H1 (cell line): ENCODE measurements around the gene PRSS21. TPM values are rescaled to one million over a fixed set of nuclear protein-coding genes. Genes with fewer than 3 reads are reported as not detected.
A peak's percentile ranks its signal among the peaks of the same experiment; 100 is the strongest.

Experiments used
- CTCF ChIA-PET: fragments of 300-600 bp; sonication (Branson Sonifier 250); formaldehyde crosslinking; loops from one replicate; lab custom pipeline; 2021; ENCODE audit not compliant: partially characterized antibody; lab: Charles Lee
- POLR2A ChIA-PET: fragments of 300-600 bp; sonication (Branson Sonifier 250); formaldehyde crosslinking; loops from one replicate; lab custom pipeline; 2021; ENCODE audit warnings: inconsistent platforms; ENCODE audit not compliant: partially characterized antibody; lab: Charles Lee
- DNase-seq, 2 experiments: peaks; one replicate each; pipeline versions ENCODE4 v3.0.0 to v3.0.0-alpha.2; 2010 to 2022; ENCODE audit warnings: low spot score in 2 of 2, low read depth in 1 of 2, mixed read lengths in 1 of 2
- FAIRE-seq: peaks from 2 replicates; lab custom pipeline; 2011; peaks lifted over from hg19 to GRCh38; lab: Jason Lieb, UNC
- H2AFZ ChIP-seq: 2 replicates; pipeline ENCODE4 v1.8.1; 2012; ENCODE audit warnings: low read length, inconsistent platforms
- H2AK5ac ChIP-seq: 2 replicates; pipeline ENCODE4 v1.6.1; 2013; ENCODE audit warnings: low read depth, low read length
- H2BK120ac ChIP-seq: replicated peaks from 2 replicates; pipeline ENCODE3; 2013; ENCODE audit warnings: low read depth, low read length, inconsistent platforms
- H2BK12ac ChIP-seq: 2 replicates; pipeline ENCODE4 v1.6.1; 2013; ENCODE audit warnings: low read depth, low read length
- H2BK15ac ChIP-seq: 2 replicates; pipeline ENCODE4 v1.6.1; 2013; ENCODE audit warnings: low read length
- H2BK20ac ChIP-seq: 2 replicates; pipeline ENCODE4 v1.6.1; 2013; ENCODE audit warnings: low read length
- H2BK5ac ChIP-seq: 2 replicates; pipeline ENCODE4 v1.6.1; 2013; ENCODE audit warnings: low read depth, low read length
- H3K14ac ChIP-seq: 2 replicates; pipeline ENCODE4 v1.6.1; 2013; ENCODE audit warnings: inconsistent platforms; ENCODE audit not compliant: insufficient read length
- H3K18ac ChIP-seq: 2 replicates; pipeline ENCODE4 v1.6.1; 2013; ENCODE audit warnings: low read length; ENCODE audit errors: extremely low read depth
- H3K23ac ChIP-seq: 2 replicates; pipeline ENCODE4 v1.6.1; 2013; ENCODE audit warnings: inconsistent platforms; ENCODE audit not compliant: insufficient read length
- H3K23me2 ChIP-seq: 2 replicates; pipeline ENCODE4 v1.6.1; 2013; ENCODE audit warnings: low read depth, low read length
- H3K27ac ChIP-seq: 2 replicates; pipeline ENCODE4 v1.6.1; 2011; ENCODE audit warnings: low read depth, low read length, inconsistent platforms
- H3K27me3 ChIP-seq, 4 experiments: replicated peaks in 1 of 4; 1 replicate in 1 of 4; 2 replicates in 3 of 4; pipeline versions ENCODE4 v1.6.1 to v1.8.1; 2011 to 2013; ENCODE audit warnings: low read length in 3 of 4, mild to moderate bottlenecking in 3 of 4, inconsistent platforms in 2 of 4, mixed read lengths in 2 of 4, moderate library complexity in 1 of 4; ENCODE audit not compliant: control insufficient read depth in 3 of 4, insufficient read depth in 3 of 4; ENCODE audit errors: extremely low read depth in 1 of 4
- H3K36me3 ChIP-seq, 4 experiments: 2 replicates each; pipeline versions ENCODE4 v1.6.1 to v1.8.1; 2011 to 2013; ENCODE audit warnings: mild to moderate bottlenecking in 4 of 4, low read length in 3 of 4, moderate library complexity in 2 of 4, control low read depth in 1 of 4, inconsistent platforms in 1 of 4; ENCODE audit not compliant: insufficient read depth in 4 of 4, control insufficient read depth in 2 of 4
- H3K4ac ChIP-seq: replicated peaks from 2 replicates; pipeline ENCODE3; 2013; ENCODE audit warnings: low read length, low read depth, mixed read lengths, inconsistent platforms; ENCODE audit not compliant: insufficient read length
- H3K4me1 ChIP-seq, 4 experiments: replicated peaks in 1 of 4; 1 replicate in 1 of 4; 2 replicates in 3 of 4; pipeline versions ENCODE4 v1.6.1 to v1.8.1; 2011 to 2013; ENCODE audit warnings: low read length in 3 of 4, inconsistent platforms in 2 of 4, mixed read lengths in 1 of 4; ENCODE audit not compliant: insufficient read depth in 4 of 4, control insufficient read depth in 3 of 4
- H3K4me2 ChIP-seq, 2 experiments: 2 replicates each; pipeline versions ENCODE4 v1.6.1 to v1.8.1; 2011 to 2013; ENCODE audit warnings: low read depth in 2 of 2, low read length in 2 of 2, control low read depth in 1 of 2, inconsistent platforms in 1 of 2, mild to moderate bottlenecking in 1 of 2; ENCODE audit not compliant: insufficient read depth in 1 of 2
- H3K4me3 ChIP-seq, 4 experiments: fragments of 200-600, 300-600 bp in 1 of 4; sonication (generic), shearing (Covaris generic), sonication (Bioruptor Twin) in 1 of 4; 2 replicates each; pipeline versions ENCODE4 v1.5.1 to v1.8.1; 2011 to 2016; ENCODE audit warnings: low read length in 4 of 4, low read depth in 3 of 4, control low read depth in 2 of 4, inconsistent platforms in 2 of 4, mild to moderate bottlenecking in 2 of 4, mixed read lengths in 1 of 4, moderate library complexity in 1 of 4; ENCODE audit not compliant: insufficient read depth in 2 of 4; ENCODE audit errors: extremely low read depth in 1 of 4
- H3K56ac ChIP-seq: replicated peaks from 2 replicates; pipeline ENCODE3; 2013; ENCODE audit warnings: low read depth, mild to moderate bottlenecking, mixed read lengths, low read length, inconsistent platforms; ENCODE audit not compliant: insufficient read length
- H3K79me1 ChIP-seq: 2 replicates; pipeline ENCODE4 v1.6.1; 2013; ENCODE audit warnings: low read depth, low read length, control low read depth
- H3K79me2 ChIP-seq, 2 experiments: 2 replicates each; pipeline versions ENCODE4 v1.6.1 to v1.8.1; 2012 to 2013; ENCODE audit warnings: low read length in 2 of 2, mild to moderate bottlenecking in 2 of 2, inconsistent platforms in 1 of 2; ENCODE audit not compliant: insufficient read depth in 2 of 2, control insufficient read depth in 1 of 2
- H3K9ac ChIP-seq, 4 experiments: replicated peaks in 1 of 4; 1 replicate in 1 of 4; 2 replicates in 3 of 4; pipeline versions ENCODE4 v1.6.1 to v1.8.1; 2011 to 2013; ENCODE audit warnings: low read depth in 3 of 4, low read length in 3 of 4, control low read depth in 2 of 4, mild to moderate bottlenecking in 2 of 4, moderate library complexity in 2 of 4, inconsistent platforms in 1 of 4; ENCODE audit errors: extremely low read depth in 1 of 4
- H3K9me3 ChIP-seq, 2 experiments: 2 replicates each; pipeline versions ENCODE4 v1.6.1 to v1.8.1; 2012 to 2013; ENCODE audit warnings: mild to moderate bottlenecking in 2 of 2, moderate library complexity in 2 of 2, control low read depth in 1 of 2, inconsistent platforms in 1 of 2, low read depth in 1 of 2, low read length in 1 of 2, mixed read lengths in 1 of 2; ENCODE audit not compliant: insufficient read depth in 2 of 2
- H4K20me1 ChIP-seq, 2 experiments: replicated peaks in 1 of 2; 2 replicates each; pipeline versions ENCODE3 to v1.8.1; 2011 to 2013; ENCODE audit warnings: inconsistent platforms in 2 of 2, low read length in 2 of 2, mild to moderate bottlenecking in 1 of 2; ENCODE audit not compliant: insufficient read depth in 2 of 2, control insufficient read depth in 1 of 2
- H4K5ac ChIP-seq: 2 replicates; pipeline ENCODE4 v1.6.1; 2013; ENCODE audit warnings: low read length, low read depth, mixed read lengths, inconsistent platforms; ENCODE audit not compliant: insufficient read length
- H4K8ac ChIP-seq: 2 replicates; pipeline ENCODE4 v1.8.0; 2013; ENCODE audit warnings: mild to moderate bottlenecking, moderate library complexity, low read length, inconsistent platforms; ENCODE audit not compliant: insufficient read depth; ENCODE audit errors: extremely low read depth
- H4K91ac ChIP-seq: replicated peaks from 2 replicates; pipeline ENCODE3; 2013; ENCODE audit warnings: low read length, mixed read lengths, inconsistent platforms; ENCODE audit not compliant: insufficient read length
- BRCA1 ChIP-seq: IDR thresholded peaks from 2 replicates; pipeline ENCODE4 v1.6.1; 2012; ENCODE audit warnings: low read depth, low read length, improper control_type of control experiment
- CBX5 ChIP-seq: fragments of 300-800, 300-1000 bp; sonication (generic); IDR thresholded peaks from 2 replicates; pipeline ENCODE4 v1.7.1; 2016; ENCODE audit warnings: antibody characterized with exemption, low read length, low read depth
- CBX8 ChIP-seq: fragments of 300-800, 300-1000 bp; sonication (generic); IDR thresholded peaks from 2 replicates; pipeline ENCODE4 v1.7.1; 2016; ENCODE audit warnings: low read depth, low read length, borderline replicate concordance
- GTF2F1 ChIP-seq: IDR thresholded peaks from 2 replicates; pipeline ENCODE4 v1.6.1; 2012; ENCODE audit warnings: low read depth, low read length, improper control_type of control experiment, borderline replicate concordance
- POU5F1 ChIP-seq: IDR thresholded peaks from 2 replicates; pipeline ENCODE4 v1.6.1; 2011; ENCODE audit warnings: low read depth, mild to moderate bottlenecking, low read length, moderate library complexity
- RBBP5 ChIP-seq: IDR thresholded peaks from 2 replicates; pipeline ENCODE4 v1.7.1; 2012; ENCODE audit warnings: low read depth, mild to moderate bottlenecking, inconsistent platforms, low read length, moderate library complexity, borderline replicate concordance
- RNF2 ChIP-seq: fragments of 200-900, 300-1000 bp; sonication (generic); IDR thresholded peaks from 2 replicates; pipeline ENCODE4 v1.7.1; 2016; ENCODE audit warnings: borderline replicate concordance, low read depth, mild to moderate bottlenecking, antibody characterized with exemption, low read length; ENCODE audit not compliant: poor library complexity, severe bottlenecking; ENCODE audit errors: missing control alignments
- SRF ChIP-seq: IDR thresholded peaks from 2 replicates; pipeline ENCODE4 v1.6.1; 2011; ENCODE audit warnings: mild to moderate bottlenecking, low read depth, low read length, moderate library complexity
- TAF7 ChIP-seq: optimal IDR thresholded peaks from 2 replicates; pipeline ENCODE3; 2011; ENCODE audit warnings: low read depth, mild to moderate bottlenecking, inconsistent platforms, low read length, moderate library complexity, borderline replicate concordance
- WGBS, 2 experiments: shearing (Covaris generic) in 1 of 2; methylation state at CpG; one replicate each; pipeline versions ENCODE4 v1.1.6 to v1.1.7; 2013 to 2015; ENCODE audit warnings: low lambda C conversion rate in 2 of 2, mixed read lengths in 2 of 2, inconsistent platforms in 1 of 2, low coverage in 1 of 2, missing lambda C conversion rate in 1 of 2; ENCODE audit not compliant: insufficient replicate concordance in 2 of 2, insufficient coverage in 1 of 2, insufficient read length in 1 of 2; ENCODE audit errors: extremely low coverage in 1 of 2, missing lambda C conversion rate in 1 of 2; 5-methylcytosine and 5-hydroxymethylcytosine counted together
- polyA plus RNA-seq, 7 experiments: library from polyadenylated mRNA; depleted of rRNA in 3 of 7; stranded (reverse) in 5 of 7; unstranded in 2 of 7; fragments of >200 nt in 5 of 7; fragments of 200-250 nt in 2 of 7; gene quantifications; 1 replicate in 5 of 7; 2 replicates in 1 of 7; 4 replicates in 1 of 7; pipeline versions ENCODE4 v1.2.1 to v1.2.3, GENCODE V29; 2011 to 2013; ENCODE audit warnings: missing spikeins in 2 of 7, mixed read lengths in 2 of 7
- total RNA-seq: library from RNA; stranded (reverse); fragmentation: NEBNext Ultra II Directional; extraction: Animal tissue kit (Norgen Biotek cat#: 25700); gene quantifications from 2 replicates; pipeline ENCODE4 v1.2.1, GENCODE V29; 2021
- TF ChIP-seq, protein P1 (sequence below): IDR thresholded peaks from 2 replicates; pipeline ENCODE4 v1.6.1; 2012; ENCODE audit warnings: inconsistent platforms
- TF ChIP-seq, protein P2 (sequence below): IDR thresholded peaks from 2 replicates; pipeline ENCODE4 v1.6.1; 2011; ENCODE audit warnings: low read depth, mild to moderate bottlenecking, low read length; ENCODE audit not compliant: insufficient read depth

The PRSS21 gene
- total and polyA plus RNA-seq, 2 of the 8 experiments (the other 6 are each of a cell fraction or from before 2014, with no cell fraction given) = 0.76 to 1.0 TPM

DNA sequence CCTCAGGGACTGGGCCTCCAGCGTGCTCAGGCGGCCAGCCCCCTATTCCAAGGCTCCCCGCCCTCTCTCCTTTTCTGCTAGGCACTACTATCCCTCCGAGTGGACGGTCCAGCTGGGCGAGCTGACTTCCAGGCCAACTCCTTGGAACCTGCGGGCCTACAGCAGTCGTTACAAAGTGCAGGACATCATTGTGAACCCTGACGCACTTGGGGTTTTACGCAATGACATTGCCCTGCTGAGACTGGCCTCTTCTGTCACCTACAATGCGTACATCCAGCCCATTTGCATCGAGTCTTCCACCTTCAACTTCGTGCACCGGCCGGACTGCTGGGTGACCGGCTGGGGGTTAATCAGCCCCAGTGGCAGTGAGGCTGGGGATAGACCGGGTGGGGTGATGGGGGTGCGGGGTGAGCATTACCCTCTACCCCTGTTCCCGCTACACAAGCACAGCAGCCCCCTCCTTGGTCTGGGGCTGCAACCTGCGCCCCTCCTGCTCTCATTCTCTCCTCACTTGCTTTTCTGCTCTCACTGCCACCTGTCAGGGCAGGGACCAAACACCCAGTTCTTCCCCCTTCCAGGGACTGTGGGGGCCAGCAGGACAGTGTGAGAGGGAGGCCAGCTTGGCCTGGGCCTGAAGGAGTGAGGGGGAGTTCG lies 17.7 kb upstream of the PRSS21 start:
- Histone ChIP-seq H3K79me2 (no peaks in the 10 kb centered on the region), H3K9me3 (peaks cover 6 to 7% of the 10 kb centered on the region in 2 experiments), H3K9ac (no peak overlapping the region), H3K4ac (no peak overlapping the region), H3K36me3 (no peaks in the 10 kb centered on the region), H2BK5ac (no peak overlapping the region), H3K14ac (no peak overlapping the region), H3K23me2 (no peaks in the 10 kb centered on the region), H4K20me1 (no peaks in the 10 kb centered on the region), H3K4me1 (no peaks in the 10 kb centered on the region), H3K4me3 (no peak overlapping the region), H2BK12ac (no peak overlapping the region), H3K18ac (no peak overlapping the region), H2AFZ (peak overlapping the region; percentile 44; the same call in 1 of the 2 replicates), H4K5ac (no peak overlapping the region), H4K8ac (no peak overlapping the region; the same call in none of the 2 replicates), H2BK20ac (no peak overlapping the region), H2AK5ac (no peak overlapping the region), H3K56ac (no peak overlapping the region), H3K79me1 (no peaks in the 10 kb centered on the region), H3K4me2 (no peak overlapping the region), H4K91ac (no peak overlapping the region), H3K27ac (no peak overlapping the region), H2BK15ac (no peak overlapping the region), H3K27me3 (no peaks in the 10 kb centered on the region), H3K23ac (no peak overlapping the region), H2BK120ac (no peak overlapping the region)
- 85% methylated on average over 21 of the region's 21 CpGs; no CpG with 5 or more reads in 1 of the 2 experiments for WGBS, 2 experiments
- no peak for FAIRE-seq
- DNase-seq = no peak
- ChIA-PET CTCF (interaction anchor here (1.3 to 2.1 kb wide), 3 partner anchors 12 to 40 kb away, joined by 6 to 12 read pairs (median 6); no protein-coding TSS in a partner anchor), POLR2A (interaction anchor here (0.6 to 1.6 kb wide), 2 partner anchors 22 to 222 kb away, joined by 3 read pairs; partner anchors contain the start of gene ELOB)
- TF ChIP-seq, protein P1, sequence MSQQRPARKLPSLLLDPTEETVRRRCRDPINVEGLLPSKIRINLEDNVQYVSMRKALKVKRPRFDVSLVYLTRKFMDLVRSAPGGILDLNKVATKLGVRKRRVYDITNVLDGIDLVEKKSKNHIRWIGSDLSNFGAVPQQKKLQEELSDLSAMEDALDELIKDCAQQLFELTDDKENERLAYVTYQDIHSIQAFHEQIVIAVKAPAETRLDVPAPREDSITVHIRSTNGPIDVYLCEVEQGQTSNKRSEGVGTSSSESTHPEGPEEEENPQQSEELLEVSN = no peak
- no peak for TF ChIP-seq CBX5
- no peak for TF ChIP-seq TAF7
- TF ChIP-seq, protein P2, sequence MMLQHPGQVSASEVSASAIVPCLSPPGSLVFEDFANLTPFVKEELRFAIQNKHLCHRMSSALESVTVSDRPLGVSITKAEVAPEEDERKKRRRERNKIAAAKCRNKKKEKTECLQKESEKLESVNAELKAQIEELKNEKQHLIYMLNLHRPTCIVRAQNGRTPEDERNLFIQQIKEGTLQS = no peak
- no peak for TF ChIP-seq SRF
- TF ChIP-seq CBX8 = no peak
- TF ChIP-seq BRCA1 = no peak
- TF ChIP-seq RBBP5 = no peak
- TF ChIP-seq RNF2 = no peak
- no peak for TF ChIP-seq GTF2F1
- no peak for TF ChIP-seq POU5F1
